Endothelial cell of umbilical vein (primary cell): ENCODE results near the gene SRBD1.

Experiments
- CTCF ChIP-seq, 2 donors: IDR thresholded peaks; 1 replicate in 1 of 2; 2 replicates in 1 of 2; pipeline ENCODE4 v1.5.1; 2011; ENCODE audit warnings: low read length in 2 of 2, mild to moderate bottlenecking in 2 of 2, moderate library complexity in 2 of 2, control low read depth in 1 of 2, inconsistent platforms in 1 of 2, low read depth in 1 of 2; ENCODE audit not compliant: insufficient read depth in 1 of 2; ENCODE audit errors: extremely low read depth in 1 of 2
- EZH2 ChIP-seq: IDR thresholded peaks from 2 replicates; pipeline ENCODE4 v1.6.1; 2012; ENCODE audit warnings: borderline replicate concordance, low read depth, mild to moderate bottlenecking, moderate library complexity, low read length, inconsistent platforms; ENCODE audit not compliant: severe bottlenecking
- GATA2 ChIP-seq: IDR thresholded peaks from 2 replicates; pipeline ENCODE4 v1.7.0; 2011; ENCODE audit warnings: low read depth, mild to moderate bottlenecking, moderate library complexity, mixed read lengths, low read length; ENCODE audit not compliant: insufficient read length, insufficient read depth
- JUN ChIP-seq: IDR thresholded peaks from 2 replicates; pipeline ENCODE4 v1.6.1; 2011; ENCODE audit warnings: borderline replicate concordance, low read depth; ENCODE audit not compliant: insufficient read length, insufficient read depth
- MAX ChIP-seq: IDR thresholded peaks from 2 replicates; pipeline ENCODE4 v1.6.1; 2011; ENCODE audit not compliant: insufficient read depth, insufficient read length
- POLR2A ChIP-seq: IDR thresholded peaks from 2 replicates; pipeline ENCODE4 v1.6.1; 2012; ENCODE audit warnings: low read depth, mild to moderate bottlenecking, control low read depth, low read length

GRCh38 chr2:45498661-45499550 lies 112.2 kb downstream of the SRBD1 start:
- TF ChIP-seq MAX (no peak), CTCF (IDR thresholded peaks at IDR 0.05; ENCODE audit: extremely low read depth in 1 of 2, insufficient read depth in 1 of 2, low read depth in 1 of 2, low read length in 2 of 2) (no peak), JUN (no peak), EZH2 (no peak), POLR2A (no peak), GATA2 (no peak)
